ENCODE measurements around the gene PFKFB4.

DNA sequence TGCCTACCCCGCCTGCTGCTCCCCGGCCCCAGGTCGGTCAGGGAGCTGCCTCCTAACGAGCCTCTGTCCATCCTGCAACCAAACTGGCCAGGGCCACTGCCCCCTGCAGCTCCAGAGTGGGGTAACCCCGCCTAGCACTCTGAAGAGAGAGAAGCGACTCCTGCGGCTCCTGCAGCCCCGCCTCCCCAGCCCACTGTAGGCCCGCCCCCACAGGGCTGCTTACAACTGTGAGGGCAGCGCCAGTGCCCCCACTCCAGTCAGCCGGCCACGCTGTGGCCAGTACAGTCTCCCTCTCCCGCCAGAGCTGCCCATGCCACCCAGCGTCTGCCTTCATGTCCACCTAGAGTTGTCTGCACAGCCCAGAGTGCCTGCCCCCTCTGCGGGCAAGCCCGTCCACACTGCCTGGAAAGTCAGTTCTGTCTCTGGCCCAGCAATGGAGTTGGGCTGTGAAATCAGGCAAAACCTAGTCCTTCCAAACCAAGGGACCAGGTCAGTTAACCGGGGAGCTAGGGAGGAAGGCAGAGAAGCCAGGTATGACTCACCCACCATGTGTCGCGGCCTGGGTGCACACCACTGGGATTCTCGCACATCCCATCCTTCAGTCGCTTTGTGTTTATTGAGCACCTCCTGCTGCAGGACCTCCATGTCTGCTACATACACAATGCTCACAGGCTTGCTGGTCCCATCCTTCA lies 4.6 kb upstream of the PFKFB4 start:
- TF ChIP-seq SP7 (tag by site-specific recombination; IDR thresholded peaks at IDR 0.05) = no peak
- TF ChIP-seq, protein P1, sequence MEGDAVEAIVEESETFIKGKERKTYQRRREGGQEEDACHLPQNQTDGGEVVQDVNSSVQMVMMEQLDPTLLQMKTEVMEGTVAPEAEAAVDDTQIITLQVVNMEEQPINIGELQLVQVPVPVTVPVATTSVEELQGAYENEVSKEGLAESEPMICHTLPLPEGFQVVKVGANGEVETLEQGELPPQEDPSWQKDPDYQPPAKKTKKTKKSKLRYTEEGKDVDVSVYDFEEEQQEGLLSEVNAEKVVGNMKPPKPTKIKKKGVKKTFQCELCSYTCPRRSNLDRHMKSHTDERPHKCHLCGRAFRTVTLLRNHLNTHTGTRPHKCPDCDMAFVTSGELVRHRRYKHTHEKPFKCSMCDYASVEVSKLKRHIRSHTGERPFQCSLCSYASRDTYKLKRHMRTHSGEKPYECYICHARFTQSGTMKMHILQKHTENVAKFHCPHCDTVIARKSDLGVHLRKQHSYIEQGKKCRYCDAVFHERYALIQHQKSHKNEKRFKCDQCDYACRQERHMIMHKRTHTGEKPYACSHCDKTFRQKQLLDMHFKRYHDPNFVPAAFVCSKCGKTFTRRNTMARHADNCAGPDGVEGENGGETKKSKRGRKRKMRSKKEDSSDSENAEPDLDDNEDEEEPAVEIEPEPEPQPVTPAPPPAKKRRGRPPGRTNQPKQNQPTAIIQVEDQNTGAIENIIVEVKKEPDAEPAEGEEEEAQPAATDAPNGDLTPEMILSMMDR (tag by site-specific recombination; IDR thresholded peaks at IDR 0.05) = no peak
- TF ChIP-seq ZNF138 (tag by site-specific recombination; IDR thresholded peaks at IDR 0.05; ENCODE audit: borderline replicate concordance) = no peak
- no peak for TF ChIP-seq ZNF239 (tag by site-specific recombination; IDR thresholded peaks at IDR 0.05)
- no peak for TF ChIP-seq MYNN (tag by site-specific recombination; IDR thresholded peaks at IDR 0.05; ENCODE audit: borderline replicate concordance)
- TF ChIP-seq, protein P2, sequence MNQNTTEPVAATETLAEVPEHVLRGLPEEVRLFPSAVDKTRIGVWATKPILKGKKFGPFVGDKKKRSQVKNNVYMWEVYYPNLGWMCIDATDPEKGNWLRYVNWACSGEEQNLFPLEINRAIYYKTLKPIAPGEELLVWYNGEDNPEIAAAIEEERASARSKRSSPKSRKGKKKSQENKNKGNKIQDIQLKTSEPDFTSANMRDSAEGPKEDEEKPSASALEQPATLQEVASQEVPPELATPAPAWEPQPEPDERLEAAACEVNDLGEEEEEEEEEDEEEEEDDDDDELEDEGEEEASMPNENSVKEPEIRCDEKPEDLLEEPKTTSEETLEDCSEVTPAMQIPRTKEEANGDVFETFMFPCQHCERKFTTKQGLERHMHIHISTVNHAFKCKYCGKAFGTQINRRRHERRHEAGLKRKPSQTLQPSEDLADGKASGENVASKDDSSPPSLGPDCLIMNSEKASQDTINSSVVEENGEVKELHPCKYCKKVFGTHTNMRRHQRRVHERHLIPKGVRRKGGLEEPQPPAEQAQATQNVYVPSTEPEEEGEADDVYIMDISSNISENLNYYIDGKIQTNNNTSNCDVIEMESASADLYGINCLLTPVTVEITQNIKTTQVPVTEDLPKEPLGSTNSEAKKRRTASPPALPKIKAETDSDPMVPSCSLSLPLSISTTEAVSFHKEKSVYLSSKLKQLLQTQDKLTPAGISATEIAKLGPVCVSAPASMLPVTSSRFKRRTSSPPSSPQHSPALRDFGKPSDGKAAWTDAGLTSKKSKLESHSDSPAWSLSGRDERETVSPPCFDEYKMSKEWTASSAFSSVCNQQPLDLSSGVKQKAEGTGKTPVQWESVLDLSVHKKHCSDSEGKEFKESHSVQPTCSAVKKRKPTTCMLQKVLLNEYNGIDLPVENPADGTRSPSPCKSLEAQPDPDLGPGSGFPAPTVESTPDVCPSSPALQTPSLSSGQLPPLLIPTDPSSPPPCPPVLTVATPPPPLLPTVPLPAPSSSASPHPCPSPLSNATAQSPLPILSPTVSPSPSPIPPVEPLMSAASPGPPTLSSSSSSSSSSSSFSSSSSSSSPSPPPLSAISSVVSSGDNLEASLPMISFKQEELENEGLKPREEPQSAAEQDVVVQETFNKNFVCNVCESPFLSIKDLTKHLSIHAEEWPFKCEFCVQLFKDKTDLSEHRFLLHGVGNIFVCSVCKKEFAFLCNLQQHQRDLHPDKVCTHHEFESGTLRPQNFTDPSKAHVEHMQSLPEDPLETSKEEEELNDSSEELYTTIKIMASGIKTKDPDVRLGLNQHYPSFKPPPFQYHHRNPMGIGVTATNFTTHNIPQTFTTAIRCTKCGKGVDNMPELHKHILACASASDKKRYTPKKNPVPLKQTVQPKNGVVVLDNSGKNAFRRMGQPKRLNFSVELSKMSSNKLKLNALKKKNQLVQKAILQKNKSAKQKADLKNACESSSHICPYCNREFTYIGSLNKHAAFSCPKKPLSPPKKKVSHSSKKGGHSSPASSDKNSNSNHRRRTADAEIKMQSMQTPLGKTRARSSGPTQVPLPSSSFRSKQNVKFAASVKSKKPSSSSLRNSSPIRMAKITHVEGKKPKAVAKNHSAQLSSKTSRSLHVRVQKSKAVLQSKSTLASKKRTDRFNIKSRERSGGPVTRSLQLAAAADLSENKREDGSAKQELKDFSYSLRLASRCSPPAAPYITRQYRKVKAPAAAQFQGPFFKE (tag by site-specific recombination; IDR thresholded peaks at IDR 0.05; ENCODE audit: borderline replicate concordance) = no peak
- TF ChIP-seq ZNF10 (tag by site-specific recombination; IDR thresholded peaks at IDR 0.05) = no peak
- TF ChIP-seq ZNF394 (tag by site-specific recombination; IDR thresholded peaks at IDR 0.05; ENCODE audit: borderline replicate concordance) = no peak
- TF ChIP-seq ZNF791 (tag by site-specific recombination; IDR thresholded peaks at IDR 0.05) = no peak
